ENCODE data around the gene RTEL1.

- TF ChIP-seq CTCF (IDR thresholded peaks at IDR 0.05; ENCODE audit: low read depth, low read length) (no peak), POLR2A (IDR thresholded peaks at IDR 0.05; ENCODE audit: extremely low read depth, insufficient read length) (no peak), MAX (IDR thresholded peaks at IDR 0.05; ENCODE audit: low read depth, low read length) (no peak)
Measured at GRCh38 chr20:63697868-63698545, 39.9 kb downstream of the RTEL1 start.

All from NB4 (cell line).